HepG2 (cell line): ENCODE results near the gene DPEP3. TPM values are rescaled to one million over a fixed set of nuclear protein-coding genes. Genes with fewer than 3 reads are reported as not detected.

Experiments used
- ATAC-seq: fragments of 200-7000 bp; cut with Tn5 transposase; 3 replicates; pipeline ENCODE4 v1.9.1; 2020; ENCODE audit warnings: mild to moderate bottlenecking, moderate library complexity
- BruUV-seq: library from RNA; stranded (reverse); fragments of 400-500 nt; replicated peaks from 2 replicates; lab custom pipeline; 2021; lab: Mats Ljungman, UMichigan
- CTCF ChIA-PET: fragments of 300-600 bp; formaldehyde crosslinking; extraction: SDS; loops from one replicate; lab custom pipeline; 2021; ENCODE audit warnings: low total read pairs, inconsistent platforms, low intra/inter-chr PET ratio; lab: Yijun Ruan, JAX
- POLR2A ChIA-PET: fragments of 350-600 bp; sonication (Branson Sonifier 250); formaldehyde crosslinking; loops from one replicate; lab custom pipeline; 2020; ENCODE audit warnings: antibody characterized with exemption, inconsistent platforms; lab: Yijun Ruan, JAX
- DNase-seq: peaks from one replicate; pipeline ENCODE4 v3.0.0-alpha.2; 2015; ENCODE audit warnings: low spot score
- FAIRE-seq: peaks from 3 replicates; lab custom pipeline; 2011; peaks lifted over from hg19 to GRCh38; lab: Jason Lieb, UNC
- H2AFZ ChIP-seq: one replicate; pipeline ENCODE4 v1.6.1; 2011; ENCODE audit warnings: low read length, inconsistent platforms
- H3K27ac ChIP-seq: fragments of 300-600 bp; 3 replicates; pipeline ENCODE4 v1.8.0; 2011; ENCODE audit warnings: mixed run types, mild to moderate bottlenecking, mixed read lengths, low read length, inconsistent platforms; ENCODE audit not compliant: insufficient read depth; ENCODE audit errors: extremely low read length
- H3K27me3 ChIP-seq, 2 experiments: fragments of 200-600 bp in 1 of 2; 2 replicates in 1 of 2; 3 replicates in 1 of 2; pipeline versions ENCODE4 v1.6.0 to v1.8.0; 2011; ENCODE audit warnings: low read length in 2 of 2, mild to moderate bottlenecking in 2 of 2, moderate library complexity in 2 of 2, inconsistent platforms in 1 of 2; ENCODE audit not compliant: insufficient read depth in 2 of 2, control insufficient read depth in 1 of 2
- H3K36me3 ChIP-seq, 2 experiments: fragments of 200-600 bp in 1 of 2; replicated peaks in 1 of 2; 2 replicates in 1 of 2; 3 replicates in 1 of 2; pipeline versions ENCODE4 v1.5.1 to v1.8.0; 2011; ENCODE audit warnings: low read length in 2 of 2, inconsistent platforms in 1 of 2; ENCODE audit not compliant: insufficient read depth in 2 of 2, control insufficient read depth in 1 of 2
- H3K4me1 ChIP-seq: 2 replicates; pipeline ENCODE4 v1.5.1; 2012; ENCODE audit warnings: low read length, inconsistent platforms; ENCODE audit not compliant: insufficient read depth
- H3K4me2 ChIP-seq: 2 replicates; pipeline ENCODE4 v1.6.0; 2011; ENCODE audit warnings: low read depth, low read length, inconsistent platforms
- H3K4me3 ChIP-seq, 3 experiments: fragments of 200-600 bp in 1 of 3; sonication (generic), shearing (Covaris generic) in 1 of 3; replicated peaks in 1 of 3; 2 replicates each; pipeline ENCODE4 v1.5.1; 2011 to 2016; ENCODE audit warnings: low read length in 3 of 3, inconsistent platforms in 2 of 3, low read depth in 2 of 3, mild to moderate bottlenecking in 2 of 3, control low read depth in 1 of 3, mixed read lengths in 1 of 3; ENCODE audit not compliant: insufficient read depth in 1 of 3
- H3K79me2 ChIP-seq: one replicate; pipeline ENCODE4 v1.6.1; 2011; ENCODE audit warnings: low read length, inconsistent platforms; ENCODE audit not compliant: insufficient read depth
- H3K9ac ChIP-seq: 2 replicates; pipeline ENCODE4 v1.6.0; 2011; ENCODE audit warnings: mild to moderate bottlenecking, low read depth, low read length, inconsistent platforms; ENCODE audit not compliant: insufficient read depth
- H3K9me3 ChIP-seq: 2 replicates; pipeline ENCODE4 v1.5.1; 2012; ENCODE audit warnings: mild to moderate bottlenecking, low read length
- H4K20me1 ChIP-seq: 2 replicates; pipeline ENCODE4 v1.6.0; 2011; ENCODE audit warnings: inconsistent platforms, mild to moderate bottlenecking, low read length, moderate library complexity; ENCODE audit not compliant: insufficient read depth
- AGO2 ChIP-seq: fragments of 200-400 bp; formaldehyde crosslinking; optimal IDR thresholded peaks from 2 replicates; pipeline ENCODE3; 2017; ENCODE audit warnings: mild to moderate bottlenecking, low read depth, low read length, moderate library complexity
- CHD4 ChIP-seq: fragments of 200-600 bp; sonication (generic); IDR thresholded peaks from 2 replicates; pipeline ENCODE4 v1.7.0; 2017; ENCODE audit warnings: mild to moderate bottlenecking, low read length, borderline replicate concordance
- ELF3 ChIP-seq: IDR thresholded peaks from 2 replicates; pipeline ENCODE4 v1.6.1; 2016; ENCODE audit warnings: missing genetic modification reagents, missing compliant biosample characterization
- FOSL2 ChIP-seq: sonication (generic); formaldehyde crosslinking; IDR thresholded peaks from 2 replicates; pipeline ENCODE4 v1.4.0; 2020; ENCODE audit warnings: missing genetic modification reagents
- GPN1 ChIP-seq: sonication (generic); formaldehyde crosslinking; IDR thresholded peaks from 2 replicates; pipeline ENCODE4 v1.5.1; 2020; ENCODE audit warnings: missing genetic modification reagents, borderline replicate concordance
- MAFK ChIP-seq, 2 experiments: IDR thresholded peaks in 1 of 2; conservative IDR thresholded peaks in 1 of 2; 2 replicates each; pipeline ENCODE4 v1.6.1; 2011; ENCODE audit warnings: improper control_type of control experiment in 2 of 2, low read length in 2 of 2
- MTF2 ChIP-seq: sonication (generic); formaldehyde crosslinking; IDR thresholded peaks from 2 replicates; pipeline ENCODE4 v1.5.0; 2020; ENCODE audit warnings: missing genetic modification reagents, borderline replicate concordance
- POLR2G ChIP-seq: fragments of 200-400 bp; formaldehyde crosslinking; IDR thresholded peaks from 2 replicates; pipeline ENCODE4 v1.6.1; 2018; ENCODE audit warnings: mild to moderate bottlenecking, low read depth, low read length, moderate library complexity
- PRMT3 ChIP-seq: sonication (generic); formaldehyde crosslinking; IDR thresholded peaks from 2 replicates; pipeline ENCODE4 v1.8.1; 2022; ENCODE audit warnings: low read depth, mild to moderate bottlenecking, moderate library complexity, missing genetic modification reagents, borderline replicate concordance
- RBFOX2 ChIP-seq: fragments of 200-400 bp; formaldehyde crosslinking; IDR thresholded peaks from 2 replicates; pipeline ENCODE4 v1.6.1; 2017; ENCODE audit warnings: low read depth, mild to moderate bottlenecking, low read length
- RBM22 ChIP-seq: fragments of 200-400 bp; formaldehyde crosslinking; optimal IDR thresholded peaks from 2 replicates; pipeline ENCODE3; 2017; ENCODE audit warnings: mild to moderate bottlenecking, low read length, moderate library complexity
- ZNF362 ChIP-seq: sonication (generic); formaldehyde crosslinking; IDR thresholded peaks from 2 replicates; pipeline ENCODE4 v1.4.0; 2020; ENCODE audit warnings: missing genetic modification reagents, mild to moderate bottlenecking, borderline replicate concordance
- ZNF768 ChIP-seq: sonication (generic); formaldehyde crosslinking; IDR thresholded peaks from 2 replicates; pipeline ENCODE4 v1.4.0; 2020; ENCODE audit warnings: missing genetic modification reagents
- WGBS: methylation state at CpG from one replicate; pipeline ENCODE4 v1.1.6; 2017; ENCODE audit warnings: low lambda C conversion rate; 5-methylcytosine and 5-hydroxymethylcytosine counted together
- in situ Hi-C: cut with HindIII; loops from 2 replicates; pipeline ENCODE4 v1.10.0; 2017; ENCODE audit warnings: low pct_unique_long_range_greater_than_20kb; ENCODE audit not compliant: extremely low pct_ligation_motif_present
- intact Hi-C: fragments of 100-400 bp; cut with micrococcal nuclease; formaldehyde crosslinking; loops from one replicate; pipeline ENCODE4 v1.10.0; 2022; ENCODE audit not compliant: unreplicated experiment
- polyA plus RNA-seq, 8 experiments: library from polyadenylated mRNA; depleted of rRNA in 3 of 8; stranded (reverse) in 7 of 8; unstranded in 1 of 8; fragments of >200 nt; fragmentation: Illumina TruSeq in 4 of 8; extraction: Trizol in 4 of 8; gene quantifications; 2 replicates each; pipeline versions ENCODE4 v1.2.1 to v1.2.3, GENCODE V29; 2011 to 2016; ENCODE audit warnings: low read depth in 4 of 8, missing spikeins in 1 of 8, mixed read lengths in 1 of 8; ENCODE audit not compliant: insufficient read depth in 1 of 8
- total RNA-seq, 5 experiments: library from RNA; depleted of rRNA; stranded (reverse); fragments of >200 nt; fragmentation: Illumina TruSeq; extraction: Trizol; gene quantifications; 2 replicates each; pipeline ENCODE4 v1.2.3, GENCODE V29; 2016; ENCODE audit warnings: low read depth in 1 of 5

DPEP3 gene
- total and polyA plus RNA-seq, 2 of the 13 experiments (the other 11 are each of a cell fraction or from before 2014, with no cell fraction given), result not detected

DNA sequence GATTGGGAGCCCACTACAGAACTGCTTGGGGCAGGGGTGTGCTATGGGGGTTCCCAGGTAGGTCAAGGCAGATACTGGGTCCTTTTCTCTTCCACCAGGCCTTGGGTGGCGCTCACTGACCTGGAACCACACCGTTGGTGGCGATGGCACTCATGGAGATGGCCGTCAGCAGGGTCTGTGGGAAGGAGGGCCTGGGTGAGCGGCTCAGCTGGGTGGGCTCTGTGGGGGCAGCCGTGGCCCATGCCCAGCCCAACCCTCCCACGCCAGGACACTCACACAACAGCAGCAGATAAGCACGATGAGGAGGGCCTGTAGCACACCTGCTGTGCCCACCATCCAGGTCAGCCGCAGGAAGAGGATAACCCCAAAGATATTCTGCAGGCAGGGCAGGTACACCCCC is 22.7 kb downstream of the DPEP3 start:
- Histone ChIP-seq H3K9ac (no peak overlapping the region), H3K36me3 (peaks cover 55 to 80% of the 10 kb centered on the region in 2 experiments), H3K27me3 (no peaks in the 10 kb centered on the region), H3K4me3 (no peak overlapping the region), H3K4me1 (peaks cover 17% of the 10 kb centered on the region), H4K20me1 (peaks cover 4% of the 10 kb centered on the region; the same call in 1 of the 2 replicates), H3K4me2 (no peak overlapping the region), H3K79me2 (peaks cover 11% of the 10 kb centered on the region), H3K27ac (no peak overlapping the region), H2AFZ (no peak overlapping the region), H3K9me3 (no peaks in the 10 kb centered on the region)
- no peak for DNase-seq
- BruUV-seq, result no TSS peak
- intact Hi-C loops (no loop called here), in situ Hi-C loops (no loop called here)
- ChIA-PET CTCF (no interaction called here), POLR2A (interaction anchor here (1.1 to 12.9 kb wide), 3 partner anchors 8 to 22 kb away, joined by 3 to 226 read pairs (median 16); partner anchors contain the start of gene LCAT)
- no peak for ATAC-seq
- WGBS, result 98% methylated on average over 7 of the region's 9 CpGs
- TF ChIP-seq ELF3 (no peak), RBFOX2 (peak; percentile 54; the same call in 1 of the 2 replicates), GPN1 (CRISPR knock-in tag) (no peak), FOSL2 (CRISPR knock-in tag) (no peak), RBM22 (peak; percentile 60), ZNF768 (peak; percentile 38; the same call in 1 of the 2 replicates), MTF2 (no peak), AGO2 (peak; percentile 80), CHD4 (no peak), POLR2G (0 out of 2 replicates have a peak, but pooled peaks have one; percentile 7), ZNF362 (CRISPR knock-in tag) (no peak), PRMT3 (no peak), MAFK (conservative IDR thresholded peaks at IDR 0.05 in 1 of 2, IDR thresholded peaks at IDR 0.05 in 1 of 2; ENCODE audit: low read length in 2 of 2) (no peak)
- no peak for FAIRE-seq
